Esophagus squamous epithelium (tissue), 4 donors: ENCODE results near the gene CDC37L1.

Experiments
- POLR2A ChIP-seq, 4 donors: fragments of 450-650 bp; IDR thresholded peaks; one replicate each; pipeline ENCODE4 v1.6.1; 2017; ENCODE audit warnings: antibody characterized with exemption in 4 of 4, mild to moderate bottlenecking in 4 of 4, moderate library complexity in 3 of 4
- TF ChIP-seq, protein P1 (sequence below), 6 experiments: fragments of 450-650 bp in 4 of 6; fragments of 200-600 bp in 2 of 6; sonication (generic) in 2 of 6; IDR thresholded peaks; one replicate each; pipeline ENCODE4 v1.5.1; 2016 to 2019; ENCODE audit warnings: antibody characterized with exemption in 6 of 6, mild to moderate bottlenecking in 4 of 6, moderate library complexity in 4 of 6

DNA sequence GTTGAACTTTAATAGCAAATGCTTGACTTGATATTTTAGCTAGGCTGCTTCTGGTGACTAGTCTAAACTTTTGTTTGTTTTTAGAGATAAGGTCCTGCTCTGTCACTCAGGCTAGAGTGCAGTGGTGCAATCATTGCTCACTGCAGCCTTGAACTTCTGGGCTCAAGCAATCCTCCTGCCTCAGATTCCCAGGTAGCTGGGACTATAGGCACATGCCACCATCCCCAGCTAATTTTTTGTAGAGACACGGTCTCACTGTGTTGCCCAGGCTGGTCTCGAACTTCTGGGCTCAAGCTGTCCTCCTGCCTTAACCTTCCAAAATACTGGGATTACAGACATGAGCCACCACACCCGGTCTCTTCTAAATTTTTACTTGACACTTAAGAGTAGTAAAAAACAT lies 20.7 kb downstream of the CDC37L1 start:
- TF ChIP-seq, protein P1, sequence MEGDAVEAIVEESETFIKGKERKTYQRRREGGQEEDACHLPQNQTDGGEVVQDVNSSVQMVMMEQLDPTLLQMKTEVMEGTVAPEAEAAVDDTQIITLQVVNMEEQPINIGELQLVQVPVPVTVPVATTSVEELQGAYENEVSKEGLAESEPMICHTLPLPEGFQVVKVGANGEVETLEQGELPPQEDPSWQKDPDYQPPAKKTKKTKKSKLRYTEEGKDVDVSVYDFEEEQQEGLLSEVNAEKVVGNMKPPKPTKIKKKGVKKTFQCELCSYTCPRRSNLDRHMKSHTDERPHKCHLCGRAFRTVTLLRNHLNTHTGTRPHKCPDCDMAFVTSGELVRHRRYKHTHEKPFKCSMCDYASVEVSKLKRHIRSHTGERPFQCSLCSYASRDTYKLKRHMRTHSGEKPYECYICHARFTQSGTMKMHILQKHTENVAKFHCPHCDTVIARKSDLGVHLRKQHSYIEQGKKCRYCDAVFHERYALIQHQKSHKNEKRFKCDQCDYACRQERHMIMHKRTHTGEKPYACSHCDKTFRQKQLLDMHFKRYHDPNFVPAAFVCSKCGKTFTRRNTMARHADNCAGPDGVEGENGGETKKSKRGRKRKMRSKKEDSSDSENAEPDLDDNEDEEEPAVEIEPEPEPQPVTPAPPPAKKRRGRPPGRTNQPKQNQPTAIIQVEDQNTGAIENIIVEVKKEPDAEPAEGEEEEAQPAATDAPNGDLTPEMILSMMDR (IDR thresholded peaks at IDR 0.05): no peak
- TF ChIP-seq POLR2A (IDR thresholded peaks at IDR 0.05): no peak
